ENCODE measurements around the gene NTRK1.

The NTRK1 gene

DNA sequence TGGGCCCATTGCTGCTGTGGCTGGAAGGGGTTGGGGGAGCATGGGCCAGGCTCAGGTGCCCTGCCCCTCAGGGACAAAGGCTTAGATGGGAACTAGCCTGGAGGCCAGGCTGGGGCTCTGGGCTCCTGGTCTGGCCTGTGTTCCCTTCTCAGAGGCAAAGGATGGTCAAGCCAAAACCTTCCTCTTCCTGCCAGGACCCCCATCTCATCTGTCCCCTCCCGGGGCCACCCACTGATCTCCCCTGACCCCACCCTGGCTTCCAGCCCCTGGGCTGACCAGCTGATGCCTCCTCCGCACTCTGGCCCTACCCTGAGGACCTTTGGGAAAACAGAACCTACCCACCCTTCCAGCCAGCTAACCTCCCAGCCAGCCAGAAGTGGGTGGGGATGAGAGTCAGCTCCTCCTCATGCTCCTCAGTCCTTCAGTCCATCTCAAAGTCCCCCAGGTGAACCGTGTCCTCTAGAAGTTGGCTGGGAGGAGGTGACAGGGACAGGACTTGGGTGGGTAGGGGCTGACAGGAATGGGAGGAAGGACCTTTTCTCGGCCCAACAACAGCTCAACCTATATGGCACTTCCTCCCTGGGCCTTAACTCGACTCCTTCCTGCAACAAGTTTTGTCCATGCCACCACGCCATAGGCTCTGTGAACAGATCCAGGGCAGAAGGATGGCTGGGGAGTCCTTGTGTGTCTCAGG lies 40.4 kb downstream of the NTRK1 start:
- no peak for DNase-seq

- DNase-seq = no peak
Measured at GRCh38 chr1:156901590-156901900, 40.9 kb downstream of the NTRK1 start.

DNA sequence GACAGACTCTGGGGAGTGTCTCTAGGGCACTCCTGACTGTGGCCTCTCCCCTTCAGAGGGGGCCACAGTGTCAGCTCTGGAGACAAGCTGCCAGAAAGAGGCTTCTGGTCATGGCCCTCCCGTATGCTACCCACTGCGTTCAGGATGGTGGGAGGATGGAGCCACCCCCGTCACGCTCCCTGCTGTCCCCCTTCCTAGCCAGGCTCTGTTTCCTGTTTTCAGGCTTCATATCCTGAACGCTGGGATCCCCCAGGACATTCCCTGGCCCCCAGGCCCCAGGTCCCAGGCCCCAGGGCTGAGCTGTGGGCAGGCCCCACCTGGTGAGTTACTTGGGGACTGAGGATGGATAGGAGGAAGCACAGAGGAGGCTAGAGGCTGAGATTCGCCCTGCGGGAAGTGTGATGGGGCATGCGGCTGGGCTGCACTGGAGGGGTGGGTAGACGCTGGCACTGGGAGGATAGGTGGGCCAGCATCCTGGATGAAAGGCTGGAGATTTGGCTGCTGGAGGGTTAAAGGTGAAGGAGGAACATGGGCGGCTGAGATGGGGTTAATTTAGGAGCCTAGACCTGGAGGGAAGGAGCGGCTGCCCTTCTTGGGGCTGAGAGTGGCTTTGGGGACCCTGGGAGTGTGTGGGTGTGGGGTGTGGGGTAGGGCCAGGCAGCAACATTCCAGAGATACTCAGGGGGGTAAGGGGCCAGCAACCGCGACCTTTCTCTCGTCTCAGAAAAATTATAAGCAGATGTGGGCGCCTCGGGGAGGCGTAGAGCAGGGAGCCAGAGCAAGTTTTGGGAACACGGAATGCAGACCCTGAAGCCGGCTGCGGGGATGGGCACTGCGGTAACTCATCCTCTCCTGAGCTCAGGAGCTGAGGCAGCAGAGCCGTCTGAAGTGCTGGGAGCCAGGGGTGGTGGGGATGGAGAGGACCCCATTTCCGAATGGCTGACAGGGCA lies 41.6 kb downstream of the NTRK1 start:
- peak; percentile 81 for DNase-seq

GRCh38 chr1:156903328-156904091 lies 42.8 kb downstream of the NTRK1 start:
- no peak for DNase-seq

DNA sequence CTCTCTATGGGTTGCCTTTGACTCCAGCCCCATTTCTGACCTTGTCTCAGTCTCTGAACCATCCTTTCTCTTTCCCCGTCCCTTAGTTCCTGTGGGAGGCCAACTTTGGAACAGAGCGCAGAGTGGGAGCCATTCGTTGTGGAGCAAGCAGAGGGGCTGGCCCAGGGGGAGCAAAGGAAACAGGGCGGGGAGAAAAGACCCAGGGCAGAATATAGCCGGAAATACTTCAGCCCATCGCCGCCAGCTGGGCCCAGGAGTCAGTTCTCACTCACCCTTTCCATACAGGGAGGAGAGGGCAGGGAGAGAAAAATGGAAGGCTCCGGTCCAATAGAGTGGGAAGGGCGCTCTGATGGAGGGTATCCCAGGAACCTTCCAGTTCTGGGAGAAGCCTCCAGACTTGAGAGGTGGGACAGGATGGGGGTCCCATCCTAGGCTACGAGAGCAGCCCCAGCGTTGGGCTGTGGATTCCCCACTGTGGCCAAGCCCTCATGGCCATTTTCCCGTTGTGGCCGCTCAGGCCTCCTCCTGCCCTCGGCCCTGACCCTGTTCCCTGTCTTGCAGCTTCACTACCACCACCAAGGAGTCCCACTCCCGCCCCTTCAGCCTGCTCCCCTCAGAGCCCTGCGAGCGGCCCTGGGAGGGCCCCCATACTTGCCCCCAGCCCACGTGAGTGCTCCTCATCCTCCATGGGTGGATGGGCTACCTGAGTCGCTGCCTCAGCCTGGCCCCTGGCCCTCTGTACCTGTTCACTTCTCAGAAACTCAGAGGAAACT lies 43.7 kb downstream of the NTRK1 start:
- no peak for DNase-seq

DNA sequence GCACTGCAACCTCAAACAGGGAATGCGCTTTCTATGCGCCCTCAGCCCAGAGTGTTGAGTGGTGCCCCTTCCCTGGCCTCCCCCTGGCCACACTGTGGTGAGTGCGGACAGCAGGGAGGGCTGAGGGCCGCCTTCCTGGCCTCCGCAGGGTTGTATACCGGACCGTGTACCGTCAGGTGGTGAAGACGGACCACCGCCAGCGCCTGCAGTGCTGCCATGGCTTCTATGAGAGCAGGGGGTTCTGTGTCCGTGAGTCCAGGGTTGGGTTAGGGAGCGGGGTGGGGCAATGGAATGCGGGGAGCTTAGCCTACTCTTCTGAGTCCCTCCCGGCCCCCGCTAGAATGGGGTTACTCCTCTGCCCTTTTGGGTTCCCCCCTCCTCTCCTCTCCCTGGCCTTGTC lies 44.5 kb downstream of the NTRK1 start:
- DNase-seq = no peak

DNA sequence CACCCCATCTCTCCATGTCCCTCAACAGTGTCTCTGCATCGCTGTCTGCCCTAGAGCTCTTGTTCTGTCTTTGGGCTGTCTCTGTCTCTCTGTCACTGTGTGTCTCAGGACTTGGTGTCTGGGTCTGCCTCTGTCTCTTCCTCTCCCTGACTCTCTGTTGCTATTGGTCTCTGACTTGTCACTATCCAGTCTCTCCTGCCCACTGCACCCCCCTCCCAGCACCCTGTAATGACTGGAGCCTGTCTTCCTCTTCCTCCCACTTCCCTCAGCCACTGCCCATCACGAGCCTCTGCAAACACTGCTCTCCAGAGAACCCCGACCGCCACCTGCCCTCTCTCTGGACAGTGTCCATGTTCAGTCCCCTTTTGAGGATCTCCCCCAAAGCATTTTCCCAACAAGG lies 45.0 kb downstream of the NTRK1 start:
- DNase-seq = no peak

DNA sequence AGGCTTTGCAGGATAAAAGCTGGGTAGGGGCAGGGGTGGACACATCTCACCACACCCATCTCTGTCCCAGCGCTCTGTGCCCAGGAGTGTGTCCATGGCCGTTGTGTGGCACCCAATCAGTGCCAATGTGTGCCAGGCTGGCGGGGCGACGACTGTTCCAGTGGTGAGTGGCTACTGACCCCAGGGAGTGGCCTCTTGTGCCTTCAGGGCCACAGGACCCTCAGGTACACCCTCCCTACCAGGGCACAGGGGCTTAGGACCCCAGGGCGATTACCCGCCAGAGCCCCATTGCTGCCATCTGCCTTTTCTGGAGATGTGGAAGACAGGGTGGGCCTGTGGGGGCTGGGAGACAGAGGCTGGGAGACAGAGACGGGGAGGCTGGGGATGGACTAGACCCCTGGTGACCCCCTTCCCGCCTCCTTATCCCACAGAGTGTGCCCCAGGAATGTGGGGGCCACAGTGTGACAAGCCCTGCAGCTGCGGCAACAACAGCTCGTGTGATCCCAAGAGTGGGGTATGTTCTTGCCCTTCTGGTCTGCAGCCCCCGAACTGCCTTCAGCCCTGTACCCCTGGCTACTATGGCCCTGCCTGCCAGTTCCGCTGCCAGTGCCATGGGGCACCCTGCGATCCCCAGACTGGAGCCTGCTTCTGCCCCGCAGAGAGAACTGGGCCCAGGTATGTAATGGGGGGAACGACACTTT lies 45.7 kb downstream of the NTRK1 start:
- no peak for DNase-seq

DNA sequence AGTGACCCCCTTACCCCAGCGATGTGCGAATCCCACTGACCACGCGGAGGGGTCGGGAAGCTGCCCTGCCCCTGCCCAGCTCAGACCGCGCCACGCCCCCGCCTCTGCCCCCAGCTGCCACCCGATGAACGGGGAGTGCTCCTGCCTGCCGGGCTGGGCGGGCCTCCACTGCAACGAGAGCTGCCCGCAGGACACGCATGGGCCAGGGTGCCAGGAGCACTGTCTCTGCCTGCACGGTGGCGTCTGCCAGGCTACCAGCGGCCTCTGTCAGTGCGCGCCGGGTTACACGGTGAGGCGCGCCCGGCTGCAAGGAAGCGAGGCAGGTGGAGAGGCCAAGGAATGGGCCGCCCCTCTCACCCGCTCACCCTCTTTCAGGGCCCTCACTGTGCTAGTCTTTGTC lies 47.9 kb downstream of the NTRK1 start:
- no peak for DNase-seq

GRCh38 chr1:156908955-156909354 lies 48.3 kb downstream of the NTRK1 start:
- no peak for DNase-seq

DNA sequence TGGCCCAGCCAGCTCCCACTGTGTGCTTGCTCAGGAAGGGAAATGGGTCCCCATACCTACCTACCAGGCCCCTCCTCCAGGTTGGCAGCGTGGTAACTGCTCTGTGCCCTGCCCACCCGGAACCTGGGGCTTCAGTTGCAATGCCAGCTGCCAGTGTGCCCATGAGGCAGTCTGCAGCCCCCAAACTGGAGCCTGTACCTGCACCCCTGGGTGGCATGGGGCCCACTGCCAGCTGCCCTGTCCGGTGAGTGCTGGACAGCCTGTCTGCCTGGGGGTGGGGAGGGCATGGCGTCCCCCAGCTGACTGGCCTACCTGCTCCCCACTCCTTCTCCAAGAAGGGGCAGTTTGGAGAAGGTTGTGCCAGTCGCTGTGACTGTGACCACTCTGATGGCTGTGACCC lies 49.0 kb downstream of the NTRK1 start:
- no peak for DNase-seq

DNA sequence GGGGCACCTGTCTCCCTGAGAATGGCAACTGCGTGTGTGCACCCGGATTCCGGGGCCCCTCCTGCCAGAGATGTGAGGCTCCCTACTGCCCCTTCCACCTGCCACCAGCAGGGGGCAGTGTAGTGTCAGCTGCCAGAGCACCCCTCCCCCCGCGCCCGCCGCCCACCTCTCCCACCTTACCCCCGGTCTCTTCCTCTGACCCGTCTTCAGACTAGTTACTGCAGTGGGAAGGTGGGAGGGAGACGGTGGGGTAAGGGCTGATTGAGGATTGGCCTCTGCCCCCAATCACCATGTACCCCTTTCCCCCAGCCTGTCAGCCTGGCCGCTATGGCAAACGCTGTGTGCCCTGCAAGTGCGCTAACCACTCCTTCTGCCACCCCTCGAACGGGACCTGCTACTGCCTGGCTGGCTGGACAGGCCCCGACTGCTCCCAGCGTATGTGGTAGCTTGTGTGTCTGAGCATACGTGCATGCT lies 49.7 kb downstream of the NTRK1 start:
- DNase-seq = no peak

DNA sequence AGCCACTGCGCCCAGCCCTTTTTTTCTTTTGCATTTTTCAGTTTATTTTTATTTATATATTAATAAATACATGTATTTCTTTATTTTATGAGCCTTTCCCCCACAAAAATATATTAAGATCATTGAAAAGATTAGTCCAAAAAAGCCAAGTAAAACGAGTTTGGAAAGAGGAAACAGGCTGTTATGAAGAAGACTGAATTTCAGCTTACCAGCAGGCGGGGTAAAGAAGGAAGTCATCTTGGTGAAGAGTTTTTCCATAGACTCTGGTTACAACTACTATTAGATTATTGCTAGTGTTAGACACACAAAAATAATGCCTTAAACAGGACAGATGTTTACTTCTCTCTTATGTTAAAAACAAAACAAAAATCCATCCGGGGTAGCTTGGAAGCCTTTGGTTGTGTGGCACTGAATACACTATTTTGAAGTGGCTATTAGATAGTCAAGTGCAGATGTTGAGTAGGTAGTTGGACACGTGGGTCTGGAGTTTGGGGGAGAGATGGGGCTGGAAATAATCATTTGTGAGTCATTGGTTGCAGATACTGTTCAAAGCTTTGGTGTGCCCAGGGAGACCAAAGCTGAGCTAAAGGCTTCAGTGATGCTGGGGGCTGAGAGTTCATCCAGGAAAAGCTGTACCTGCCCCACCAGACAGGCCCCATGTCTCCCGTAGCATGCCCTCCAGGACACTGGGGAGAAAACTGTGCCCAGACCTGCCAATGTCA lies 51.1 kb downstream of the NTRK1 start:
- DNase-seq = peak; percentile 56

- no peak for DNase-seq
Measured at GRCh38 chr1:156912310-156912709, 51.6 kb downstream of the NTRK1 start.

- DNase-seq = no peak
Measured at GRCh38 chr1:156912861-156913808, 52.5 kb downstream of the NTRK1 start.

GRCh38 chr1:156913809-156914387 lies 53.2 kb downstream of the NTRK1 start:
- no peak for DNase-seq

GRCh38 chr1:156914440-156914856 lies 53.8 kb downstream of the NTRK1 start:
- DNase-seq = peak; percentile 85

DNA sequence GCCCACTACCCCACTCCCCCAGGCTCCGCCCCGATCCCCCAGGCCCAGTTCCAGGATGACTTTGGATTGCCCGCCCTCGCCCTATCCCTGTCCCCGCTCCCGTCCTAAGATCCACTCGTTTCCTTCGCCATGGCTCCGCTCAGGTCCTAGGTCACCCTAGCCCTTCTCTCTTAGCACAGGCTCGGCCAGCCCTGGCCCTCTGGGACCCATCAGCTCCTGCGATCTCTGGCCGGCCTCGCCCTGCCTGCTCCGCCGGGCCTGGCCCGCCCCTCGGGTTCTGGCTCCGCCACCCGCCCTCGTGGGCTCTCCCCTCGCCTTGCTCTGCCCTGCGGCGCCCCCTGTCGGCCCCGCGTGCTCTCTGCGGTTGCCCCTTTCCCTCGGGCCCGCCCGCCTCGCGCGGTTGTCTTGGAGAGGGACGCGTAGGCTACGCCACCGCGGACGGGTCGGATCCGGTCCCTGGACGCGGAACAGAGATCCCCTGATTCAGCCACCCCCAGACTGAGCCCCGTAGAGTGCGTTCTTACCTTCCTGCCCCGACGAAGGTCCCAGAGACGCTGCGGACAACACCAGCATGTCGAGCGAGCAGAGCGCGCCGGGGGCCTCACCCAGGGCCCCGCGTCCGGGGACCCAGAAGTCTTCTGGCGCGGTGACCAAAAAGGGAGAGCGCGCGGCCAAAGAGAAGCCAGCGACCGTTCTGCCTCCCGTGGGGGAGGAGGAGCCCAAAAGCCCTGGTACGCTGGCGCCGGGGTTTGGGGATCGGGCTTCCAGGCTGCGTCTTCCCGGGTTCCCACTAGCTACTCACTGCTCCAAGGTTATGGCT lies 59.8 kb downstream of the NTRK1 start, which contains the start of gene LRRC71:
Gene LRRC71, plus strand, starts transcription at position 400 of the 820 bp plus-strand sequence. Its CDS starts 172 bp downstream, at position 572.
- DNase-seq = peak; percentile 78
